Measurements from ENCODE around the gene LIMS2.

The LIMS2 gene

GRCh38 chr2:127639111-127639474 lies 36.2 kb downstream of the LIMS2 start:
- no peaks in the 10 kb centered on the region for H3K9me3 Mint-ChIP-seq
- ATAC-seq (replicated peaks): no peak

GRCh38 chr2:127638361-127639110 lies 36.8 kb downstream of the LIMS2 start:
- no peak for DNase-seq
- Mint-ChIP-seq H3K36me3 (ENCODE audit: insufficient read depth) (no peaks in the 10 kb centered on the region), H3K27ac (peak overlapping the region in 1 of 2 donors; percentile 72), H3K4me3 (no peak overlapping the region), H3K27me3 (no peaks in the 10 kb centered on the region), H3K9me3 (no peaks in the 10 kb centered on the region), H3K4me1 (ENCODE audit: low read depth in 2 of 2) (peaks cover 2 to 4% of the 10 kb centered on the region in 2 donors)
- no peak for ATAC-seq (replicated peaks)

More at GRCh38 chr2:127639111-127639474, 36.2 kb downstream of the LIMS2 start:
- Mint-ChIP-seq H3K4me1 (ENCODE audit: low read depth in 2 of 2) (peaks cover 2 to 4% of the 10 kb centered on the region in 2 donors), H3K27me3 (no peaks in the 10 kb centered on the region), H3K27ac (no peak overlapping the region), H3K4me3 (no peak overlapping the region), H3K36me3 (ENCODE audit: insufficient read depth) (no peaks in the 10 kb centered on the region)
- no peak for DNase-seq

GRCh38 chr2:127637725-127638252 lies 37.5 kb downstream of the LIMS2 start:
- Mint-ChIP-seq H3K4me1 (ENCODE audit: low read depth in 2 of 2) (peaks cover 2 to 4% of the 10 kb centered on the region in 2 donors), H3K36me3 (ENCODE audit: insufficient read depth) (no peaks in the 10 kb centered on the region), H3K4me3 (no peak overlapping the region), H3K27ac (peak overlapping the region in 1 of 2 donors; percentile 72), H3K9me3 (no peaks in the 10 kb centered on the region), H3K27me3 (no peaks in the 10 kb centered on the region)
- ATAC-seq (replicated peaks): no peak
- DNase-seq: no peak

GRCh38 chr2:127637236-127637630 lies 38.1 kb downstream of the LIMS2 start:
- ATAC-seq (replicated peaks) (no peak), DNase-seq (no peak)
- H3K36me3 Mint-ChIP-seq (ENCODE audit: insufficient read depth): no peaks in the 10 kb centered on the region
- peaks cover 2 to 4% of the 10 kb centered on the region in 2 donors for H3K4me1 Mint-ChIP-seq (ENCODE audit: low read depth in 2 of 2)
- H3K27me3 Mint-ChIP-seq: no peaks in the 10 kb centered on the region
- H3K27ac Mint-ChIP-seq: no peak overlapping the region
- H3K4me3 Mint-ChIP-seq: no peak overlapping the region
- no peaks in the 10 kb centered on the region for H3K9me3 Mint-ChIP-seq

- no peaks in the 10 kb centered on the region for H3K27me3 Mint-ChIP-seq
- H3K4me1 Mint-ChIP-seq (ENCODE audit: low read depth in 2 of 2): peaks cover 2 to 4% of the 10 kb centered on the region in 2 donors
- ATAC-seq (replicated peaks) (no peak), DNase-seq (no peak)
- H3K4me3 Mint-ChIP-seq: no peak overlapping the region
- no peak overlapping the region for H3K27ac Mint-ChIP-seq
- H3K9me3 Mint-ChIP-seq: no peaks in the 10 kb centered on the region
- no peaks in the 10 kb centered on the region for H3K36me3 Mint-ChIP-seq (ENCODE audit: insufficient read depth)
These were observed 38.8 kb downstream of the LIMS2 start for GRCh38 chr2:127636248-127637235.

GRCh38 chr2:127635380-127636237 lies 39.7 kb downstream of the LIMS2 start:
- no peaks in the 10 kb centered on the region for H3K27me3 Mint-ChIP-seq
- no peak for ATAC-seq (replicated peaks)
- no peak for DNase-seq
- no peaks in the 10 kb centered on the region for H3K36me3 Mint-ChIP-seq (ENCODE audit: insufficient read depth)
- peaks cover 2 to 4% of the 10 kb centered on the region in 2 donors for H3K4me1 Mint-ChIP-seq (ENCODE audit: low read depth in 2 of 2)
- no peaks in the 10 kb centered on the region for H3K9me3 Mint-ChIP-seq
- H3K4me3 Mint-ChIP-seq: no peak overlapping the region
- H3K27ac Mint-ChIP-seq: no peak overlapping the region

GRCh38 chr2:127634626-127635379 lies 40.5 kb downstream of the LIMS2 start:
- Mint-ChIP-seq H3K4me3 (no peak overlapping the region), H3K9me3 (no peaks in the 10 kb centered on the region), H3K27me3 (peaks cover 0 to 8% of the 10 kb centered on the region in 2 donors), H3K4me1 (ENCODE audit: low read depth in 2 of 2) (peaks cover 4 to 5% of the 10 kb centered on the region in 2 donors), H3K27ac (no peak overlapping the region), H3K36me3 (ENCODE audit: insufficient read depth) (no peaks in the 10 kb centered on the region)
- ATAC-seq (replicated peaks) (no peak), DNase-seq (no peak)

- DNase-seq (no peak), ATAC-seq (replicated peaks) (no peak)
- peaks cover 4 to 5% of the 10 kb centered on the region in 2 donors for H3K4me1 Mint-ChIP-seq (ENCODE audit: low read depth in 2 of 2)
- H3K4me3 Mint-ChIP-seq: no peak overlapping the region
- peaks cover 4% of the 10 kb centered on the region for H3K36me3 Mint-ChIP-seq (ENCODE audit: insufficient read depth)
- H3K27ac Mint-ChIP-seq: no peak overlapping the region
- H3K27me3 Mint-ChIP-seq: peaks cover 0 to 9% of the 10 kb centered on the region in 2 donors
- H3K9me3 Mint-ChIP-seq: no peaks in the 10 kb centered on the region
These were observed 41.2 kb downstream of the LIMS2 start for GRCh38 chr2:127634066-127634617.

- Mint-ChIP-seq H3K27ac (no peak overlapping the region), H3K9me3 (no peaks in the 10 kb centered on the region), H3K4me3 (no peak overlapping the region), H3K4me1 (ENCODE audit: low read depth in 2 of 2) (peaks cover 4 to 5% of the 10 kb centered on the region in 2 donors), H3K27me3 (peaks cover 0 to 9% of the 10 kb centered on the region in 2 donors), H3K36me3 (ENCODE audit: insufficient read depth) (peaks cover 4% of the 10 kb centered on the region)
- no peak for DNase-seq
- ATAC-seq (replicated peaks): no peak
These were observed 41.7 kb downstream of the LIMS2 start for GRCh38 chr2:127633556-127634065.

- ATAC-seq (replicated peaks): peak; percentile 44
- Mint-ChIP-seq H3K4me1 (ENCODE audit: low read depth in 2 of 2) (peaks cover 2 to 4% of the 10 kb centered on the region in 2 donors), H3K9me3 (no peaks in the 10 kb centered on the region), H3K4me3 (no peak overlapping the region), H3K27me3 (peaks cover 0 to 9% of the 10 kb centered on the region in 2 donors), H3K27ac (no peak overlapping the region), H3K36me3 (ENCODE audit: insufficient read depth) (peaks cover 4% of the 10 kb centered on the region)
- DNase-seq: no peak
These were observed 42.5 kb downstream of the LIMS2 start for GRCh38 chr2:127632592-127633489.

- H3K9me3 Mint-ChIP-seq: no peaks in the 10 kb centered on the region
- H3K36me3 Mint-ChIP-seq (ENCODE audit: insufficient read depth): peaks cover 4% of the 10 kb centered on the region
- no peak for ATAC-seq (replicated peaks)
- peaks cover 0 to 3% of the 10 kb centered on the region in 2 donors for H3K4me1 Mint-ChIP-seq (ENCODE audit: low read depth in 2 of 2)
- H3K27ac Mint-ChIP-seq: no peak overlapping the region
- no peak overlapping the region for H3K4me3 Mint-ChIP-seq
- DNase-seq: no peak
- peaks cover 0 to 9% of the 10 kb centered on the region in 2 donors for H3K27me3 Mint-ChIP-seq
These were observed 43.2 kb downstream of the LIMS2 start for GRCh38 chr2:127631997-127632581.
